Right ventricle myocardium inferior (tissue), 1 donor: Measurements from ENCODE around the gene RAB26. TPM values are rescaled to one million over a fixed set of nuclear protein-coding genes. Genes with fewer than 3 reads are reported as not detected.
"Not testable (repeated sequence)": the region's sequence is repeated elsewhere in the genome, so short reads cannot be mapped to it uniquely, and the experiment has no call there.

Experiments used
- ATAC-seq: fragments of 200-7000 bp; cut with Tn5 transposase; one replicate; pipeline ENCODE4 v1.9.1; 2020; ENCODE audit warnings: mild to moderate bottlenecking, moderate library complexity
- DNase-seq: peaks from one replicate; pipeline ENCODE4 v3.0.0; 2021; ENCODE audit errors: missing footprints
- intact Hi-C: fragments of 100-400 bp; cut with DNase I; formaldehyde crosslinking; loops from one replicate; pipeline ENCODE4 v1.11.0; 2022
- microRNA-seq: library from miRNA; unstranded; fragments of <30 nt; microRNA quantifications from one replicate; pipeline ENCODE4 v1.2.0, GENCODE V29; 2020
- total RNA-seq: library from RNA; stranded (reverse); fragmentation: NEBNext Ultra II Directional; extraction: Animal tissue kit (Norgen Biotek cat#: 25700); gene quantifications from one replicate; pipeline ENCODE4 v1.2.1, GENCODE V29; 2021
- donor health status: DM: no; HTN: yes; CAD: no; lungs with severe emphysema.

Gene RAB26
- total RNA-seq, 1 donor from 2014 or later = 0.87 TPM

GRCh38 chr16:2200313-2200712 lies 51.9 kb downstream of the RAB26 start:
- DNase-seq (no peak), ATAC-seq (no peak)
- intact Hi-C loops = no loop called here

GRCh38 chr16:2203119-2203688 lies 54.8 kb downstream of the RAB26 start:
- intact Hi-C loops, DNase-seq, ATAC-seq: not testable (repeated sequence)

Small RNA genes lying within 50 kb of the gene (microRNA-seq; reads per million reads assigned to microRNA genes)
- gene MIR3180-5 (not detected), gene MIR4516 (not detected), gene MIR6511B1 (not detected)

Other genes starting within 250 kb of the RAB26 start
- gene HS3ST6, start 230.2 kb upstream of the RAB26 start, total RNA-seq = not detected
- gene MSRB1, start 205.4 kb upstream of the RAB26 start, total RNA-seq = 25.3 TPM
- 271 TPM for gene RPL3L, start 193.9 kb upstream of the RAB26 start, total RNA-seq
- gene NDUFB10, start 189.1 kb upstream of the RAB26 start, total RNA-seq = 737 TPM
- 907 TPM for gene RPS2, start 183.8 kb upstream of the RAB26 start, total RNA-seq
- not detected for gene RNF151, start 181.8 kb upstream of the RAB26 start, total RNA-seq
- gene TBL3, start 176.6 kb upstream of the RAB26 start, total RNA-seq = 24.9 TPM
- 0.22 TPM for gene NOXO1, start 167.2 kb upstream of the RAB26 start, total RNA-seq
- 25.8 TPM for gene GFER, start 164.4 kb upstream of the RAB26 start, total RNA-seq
- 0.62 TPM for gene SYNGR3, start 158.7 kb upstream of the RAB26 start, total RNA-seq
- 18.5 TPM for gene ZNF598, start 138.8 kb upstream of the RAB26 start, total RNA-seq
- gene NPW, start 128.8 kb upstream of the RAB26 start, total RNA-seq = not detected
- 292 TPM for gene NHERF2, start 121.7 kb upstream of the RAB26 start, total RNA-seq
- 23.3 TPM for gene NTHL1, start 100.8 kb upstream of the RAB26 start, total RNA-seq
- 62.8 TPM for gene TSC2, start 100.6 kb upstream of the RAB26 start, total RNA-seq
- gene PKD1, start 12.7 kb upstream of the RAB26 start, total RNA-seq = 85.8 TPM
- 27.3 TPM for gene TRAF7, start 7.2 kb downstream of the RAB26 start, total RNA-seq
- gene CASKIN1, start 48.0 kb downstream of the RAB26 start, total RNA-seq = 5.8 TPM
- 25.3 TPM for gene MLST8, start 56.8 kb downstream of the RAB26 start, total RNA-seq
- 13.2 TPM for gene BRICD5, start 62.2 kb downstream of the RAB26 start, total RNA-seq
- 35.1 TPM for gene PGP, start 66.2 kb downstream of the RAB26 start, total RNA-seq
- gene E4F1, start 75.0 kb downstream of the RAB26 start, total RNA-seq = 14.1 TPM
- gene DNASE1L2, start 87.8 kb downstream of the RAB26 start, total RNA-seq = 0.49 TPM
- 205 TPM for gene ECI1, start 103.0 kb downstream of the RAB26 start, total RNA-seq
- 105 TPM for gene RNPS1, start 119.5 kb downstream of the RAB26 start, total RNA-seq
- gene ABCA3, start 192.1 kb downstream of the RAB26 start, total RNA-seq = 7.4 TPM